Stimulated activated CD4-positive, alpha-beta T cell treated with anti-CD3 and anti-CD28 coated beads, TNF-alpha, amount 100 ng/mL, for 4 hours (primary cell): ENCODE data around the gene TAF1.
A peak's percentile ranks its signal among the peaks of the same experiment; 100 is the strongest.
"Not testable (repeated sequence)": the region's sequence is repeated elsewhere in the genome, so short reads cannot be mapped to it uniquely, and the experiment has no call there.

ENCODE experiments used
- DNase-seq, 3 experiments: peaks; one replicate each; pipeline ENCODE4 v3.0.0-alpha.2; 2020; ENCODE audit warnings: low read depth in 3 of 3

The TAF1 gene, protein sequence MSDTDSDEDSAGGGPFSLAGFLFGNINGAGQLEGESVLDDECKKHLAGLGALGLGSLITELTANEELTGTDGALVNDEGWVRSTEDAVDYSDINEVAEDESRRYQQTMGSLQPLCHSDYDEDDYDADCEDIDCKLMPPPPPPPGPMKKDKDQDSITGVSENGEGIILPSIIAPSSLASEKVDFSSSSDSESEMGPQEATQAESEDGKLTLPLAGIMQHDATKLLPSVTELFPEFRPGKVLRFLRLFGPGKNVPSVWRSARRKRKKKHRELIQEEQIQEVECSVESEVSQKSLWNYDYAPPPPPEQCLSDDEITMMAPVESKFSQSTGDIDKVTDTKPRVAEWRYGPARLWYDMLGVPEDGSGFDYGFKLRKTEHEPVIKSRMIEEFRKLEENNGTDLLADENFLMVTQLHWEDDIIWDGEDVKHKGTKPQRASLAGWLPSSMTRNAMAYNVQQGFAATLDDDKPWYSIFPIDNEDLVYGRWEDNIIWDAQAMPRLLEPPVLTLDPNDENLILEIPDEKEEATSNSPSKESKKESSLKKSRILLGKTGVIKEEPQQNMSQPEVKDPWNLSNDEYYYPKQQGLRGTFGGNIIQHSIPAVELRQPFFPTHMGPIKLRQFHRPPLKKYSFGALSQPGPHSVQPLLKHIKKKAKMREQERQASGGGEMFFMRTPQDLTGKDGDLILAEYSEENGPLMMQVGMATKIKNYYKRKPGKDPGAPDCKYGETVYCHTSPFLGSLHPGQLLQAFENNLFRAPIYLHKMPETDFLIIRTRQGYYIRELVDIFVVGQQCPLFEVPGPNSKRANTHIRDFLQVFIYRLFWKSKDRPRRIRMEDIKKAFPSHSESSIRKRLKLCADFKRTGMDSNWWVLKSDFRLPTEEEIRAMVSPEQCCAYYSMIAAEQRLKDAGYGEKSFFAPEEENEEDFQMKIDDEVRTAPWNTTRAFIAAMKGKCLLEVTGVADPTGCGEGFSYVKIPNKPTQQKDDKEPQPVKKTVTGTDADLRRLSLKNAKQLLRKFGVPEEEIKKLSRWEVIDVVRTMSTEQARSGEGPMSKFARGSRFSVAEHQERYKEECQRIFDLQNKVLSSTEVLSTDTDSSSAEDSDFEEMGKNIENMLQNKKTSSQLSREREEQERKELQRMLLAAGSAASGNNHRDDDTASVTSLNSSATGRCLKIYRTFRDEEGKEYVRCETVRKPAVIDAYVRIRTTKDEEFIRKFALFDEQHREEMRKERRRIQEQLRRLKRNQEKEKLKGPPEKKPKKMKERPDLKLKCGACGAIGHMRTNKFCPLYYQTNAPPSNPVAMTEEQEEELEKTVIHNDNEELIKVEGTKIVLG (N-terminal part only)

DNA sequence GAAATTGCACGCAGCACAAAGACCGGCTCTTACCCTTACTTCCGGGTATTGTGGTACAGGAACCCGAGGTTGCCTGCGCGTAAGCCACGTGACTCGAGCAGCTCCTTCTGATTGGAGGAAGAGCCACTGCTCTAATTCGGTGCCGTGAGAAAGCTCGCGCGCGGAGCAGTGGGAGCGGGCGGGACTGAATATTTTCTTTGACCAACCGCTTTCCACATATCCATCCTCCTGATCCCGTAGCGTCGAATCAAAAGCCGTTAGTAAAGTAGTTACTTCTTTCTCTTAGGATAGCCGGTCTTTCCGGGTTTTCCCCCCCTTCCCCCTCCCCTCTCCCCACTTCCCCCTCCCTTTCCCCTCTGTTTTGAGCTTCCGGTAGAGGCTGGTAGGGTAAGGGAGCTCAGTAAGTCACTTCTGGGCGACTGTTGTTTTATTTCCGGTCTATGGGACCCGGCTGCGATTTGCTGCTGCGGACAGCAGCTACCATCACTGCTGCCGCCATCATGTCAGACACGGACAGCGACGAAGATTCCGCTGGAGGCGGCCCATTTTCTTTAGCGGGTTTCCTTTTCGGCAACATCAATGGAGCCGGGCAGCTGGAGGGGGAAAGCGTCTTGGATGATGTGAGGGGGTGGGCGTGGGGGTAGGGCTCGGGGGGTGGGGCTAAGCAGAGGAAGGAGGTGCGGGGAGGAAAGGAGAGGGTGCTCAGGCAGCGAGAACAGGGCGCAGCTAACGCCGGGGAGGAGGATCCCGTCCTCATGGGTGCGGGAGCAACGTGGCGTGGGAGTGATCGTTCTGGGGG is at the start of gene TAF1:
Gene TAF1 (plus strand): TSS at position 483 of the 799 bp plus-strand sequence. CDS start 18 bp downstream, at position 501.
- peak; percentile 64 to 82 (median 77) for DNase-seq

DNA sequence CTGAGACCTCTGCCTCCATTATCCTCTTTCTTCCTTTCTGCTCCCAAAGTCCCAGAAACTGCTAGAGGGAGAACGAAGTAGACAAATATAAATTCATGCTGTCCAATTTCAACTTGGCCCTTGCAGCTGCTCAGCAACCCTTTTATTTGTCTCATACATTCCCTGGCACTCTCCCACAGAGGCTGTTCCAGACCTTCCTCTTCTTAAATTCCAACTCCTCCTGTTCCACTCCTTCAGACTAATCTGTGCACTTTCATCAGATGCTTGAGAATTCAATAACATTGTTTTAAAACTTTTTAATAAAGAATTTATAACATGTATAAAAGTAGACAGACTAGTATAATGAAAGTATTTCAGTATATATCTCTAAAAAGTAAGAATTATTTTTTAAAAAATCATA is 49.2 kb upstream of the TAF1 start:
- DNase-seq: not testable (repeated sequence)

- no peak for DNase-seq
Observed at GRCh38 chrX:71320126-71320525, 46.0 kb upstream of the TAF1 start.

DNA sequence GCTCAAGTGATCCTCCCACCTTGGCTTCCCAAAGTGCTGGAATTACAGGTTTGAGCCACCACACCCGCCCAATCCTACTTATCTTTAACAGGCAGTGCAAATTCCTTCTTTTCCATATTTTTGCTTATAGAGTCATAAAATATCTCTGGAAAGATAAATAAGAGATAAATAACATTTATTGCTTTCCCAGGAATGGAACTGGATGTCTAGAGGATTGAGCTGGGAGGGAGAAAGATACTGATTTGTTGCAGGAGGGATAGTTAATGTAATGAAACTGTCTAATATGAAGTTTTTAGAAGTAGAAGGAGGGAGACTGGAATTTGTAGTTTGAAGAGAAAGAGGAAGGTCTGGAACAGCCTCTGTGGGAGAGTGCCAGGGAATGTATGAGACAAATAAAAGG is 44.4 kb upstream of the TAF1 start:
- DNase-seq: no peak

- not testable (repeated sequence) for DNase-seq
Observed at GRCh38 chrX:71324452-71324851, 41.7 kb upstream of the TAF1 start.

- no peak for DNase-seq
Observed at GRCh38 chrX:71326394-71326793, 39.8 kb upstream of the TAF1 start.

DNA sequence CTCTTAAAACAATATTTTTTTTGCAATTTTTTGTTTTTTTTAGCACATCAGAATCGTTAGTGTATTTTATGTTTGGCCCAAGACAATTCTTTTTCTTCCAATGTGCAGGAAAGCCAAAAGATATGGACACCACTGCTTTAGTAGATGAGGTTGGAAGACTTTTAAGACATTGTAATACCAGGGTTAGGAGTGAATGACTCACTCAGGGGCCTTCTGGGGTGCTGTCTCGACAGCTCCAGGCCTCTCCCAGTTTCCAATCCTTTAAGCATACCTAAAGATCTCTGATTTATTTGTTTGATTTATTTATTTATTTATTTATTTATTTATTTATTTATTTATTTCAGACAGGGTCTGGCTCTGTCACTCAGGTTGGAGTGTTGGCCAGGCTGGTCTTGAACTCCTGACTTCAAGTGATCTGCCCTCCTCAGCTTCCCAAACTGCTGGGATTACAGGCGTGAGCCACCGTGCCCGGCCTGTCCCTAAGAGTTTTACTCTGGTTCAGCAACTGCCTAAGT is 16.9 kb upstream of the TAF1 start:
- DNase-seq: not testable (repeated sequence)

DNA sequence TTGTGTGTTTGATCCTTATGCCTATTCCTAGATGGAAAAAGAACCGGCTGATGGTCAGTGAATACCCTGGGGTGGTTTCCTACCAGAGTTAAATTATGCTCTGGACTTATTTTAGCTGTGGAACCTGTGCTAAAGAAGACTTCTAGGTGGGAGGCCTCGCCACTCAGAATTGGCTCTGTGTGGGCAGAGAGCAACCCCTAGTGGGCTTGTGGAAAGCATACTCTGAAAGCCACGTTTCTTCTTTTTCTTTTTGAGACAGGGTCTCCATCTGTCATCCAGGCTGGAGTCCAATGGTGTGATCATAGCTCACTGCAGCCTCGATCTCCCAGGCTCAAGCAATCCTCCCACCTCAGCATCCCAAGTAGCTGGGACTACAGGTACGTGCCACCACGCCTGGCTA is 16.3 kb upstream of the TAF1 start:
- DNase-seq: not testable (repeated sequence)

GRCh38 chrX:71352439-71352838 is 13.7 kb upstream of the TAF1 start:
- DNase-seq: not testable (repeated sequence)

DNA sequence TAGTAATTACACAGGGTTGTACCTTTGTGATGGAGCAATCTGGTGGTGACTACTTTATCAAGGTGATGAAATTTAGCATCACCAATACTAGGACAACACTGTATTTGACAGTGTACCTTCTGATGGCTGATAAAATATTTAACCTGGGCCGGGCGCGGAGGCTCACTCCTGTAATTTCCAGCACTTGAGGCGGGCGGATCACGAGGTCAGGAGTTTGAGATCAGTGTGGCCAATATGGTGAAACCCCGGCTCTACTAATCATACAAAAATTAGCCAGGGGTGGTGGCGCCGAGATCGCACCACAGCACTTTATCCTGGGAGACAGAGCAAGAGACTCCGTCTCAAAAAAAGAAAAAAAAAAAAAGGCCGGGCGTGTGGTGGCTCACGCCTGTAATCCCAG is 1.9 kb upstream of the TAF1 start:
- DNase-seq: no peak

- peak in 1 of 3 experiments; percentile 7 for DNase-seq
Observed at GRCh38 chrX:71365356-71365874, 742 bp upstream of the TAF1 start.

DNA sequence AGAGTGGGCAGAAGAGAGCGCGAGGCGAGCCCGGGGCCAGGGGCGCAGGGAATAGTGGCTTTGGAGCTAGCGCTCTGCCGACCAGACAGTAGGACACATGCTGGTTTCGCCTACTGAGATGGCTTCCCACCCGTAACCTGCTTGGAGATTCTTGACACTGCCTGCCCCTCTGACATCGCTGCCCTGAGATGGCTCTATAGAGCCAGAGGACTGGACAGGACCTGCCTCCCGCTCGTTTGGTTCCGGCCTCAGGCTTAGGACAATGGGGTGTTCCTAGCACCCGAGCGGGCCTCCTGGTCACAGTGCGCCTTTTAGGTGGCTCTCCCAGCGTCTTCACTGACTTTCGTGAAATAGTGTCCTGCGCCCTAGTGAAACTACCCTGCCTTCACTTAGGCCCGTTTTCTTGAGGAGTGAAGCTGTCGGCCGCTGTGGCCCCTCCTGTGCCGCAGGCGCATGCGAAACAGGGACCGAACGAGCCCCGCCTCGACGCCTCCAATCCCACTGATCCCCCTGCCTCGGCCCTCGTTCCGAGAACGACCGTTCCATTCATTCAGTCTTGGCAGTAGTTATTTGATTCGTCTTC is 608 bp downstream of the TAF1 start:
- DNase-seq: peak; percentile 3 to 10 (median 8)

DNA sequence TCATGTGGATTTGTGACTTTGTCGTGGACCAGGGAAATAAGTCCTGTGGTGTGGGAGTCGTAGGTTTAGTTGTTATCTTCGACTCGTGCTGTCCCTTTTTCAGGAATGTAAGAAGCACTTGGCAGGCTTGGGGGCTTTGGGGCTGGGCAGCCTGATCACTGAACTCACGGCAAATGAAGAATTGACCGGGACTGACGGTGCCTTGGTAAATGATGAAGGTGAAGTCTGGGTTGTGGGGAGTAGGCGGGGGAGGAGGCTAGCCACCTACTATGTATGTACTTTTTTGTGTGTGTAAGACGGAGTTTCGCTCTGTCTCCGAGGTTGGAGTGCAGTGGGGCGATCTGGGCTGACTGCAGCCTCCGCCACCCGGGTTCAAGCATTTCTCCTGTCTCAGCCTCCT is 1.2 kb downstream of the TAF1 start:
- peak in 1 of 3 experiments; percentile 2 for DNase-seq

GRCh38 chrX:71372388-71372787 is 6.2 kb downstream of the TAF1 start:
- DNase-seq: no peak

GRCh38 chrX:71378732-71379131 is 12.6 kb downstream of the TAF1 start:
- no peak for DNase-seq

DNA sequence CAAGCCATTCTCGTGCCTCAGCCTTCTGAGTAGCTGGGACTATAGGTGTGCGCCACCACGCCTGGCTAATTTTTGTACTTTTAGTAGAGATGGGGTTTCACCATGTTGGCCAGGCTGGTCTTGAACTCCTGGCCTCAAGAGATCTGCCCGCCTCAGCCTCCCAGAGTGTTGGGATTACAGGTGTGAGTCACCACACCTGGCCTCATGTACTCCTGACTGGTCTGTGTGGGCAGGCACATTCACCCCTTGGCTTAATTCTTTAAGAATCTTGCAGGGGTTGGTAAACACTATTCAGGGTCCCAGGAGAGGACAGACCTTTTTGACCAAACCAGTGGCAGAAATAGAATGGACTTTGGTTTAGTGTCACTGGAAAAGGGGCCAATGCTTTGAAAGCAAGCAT is 25.6 kb downstream of the TAF1 start:
- not testable (repeated sequence) for DNase-seq

DNA sequence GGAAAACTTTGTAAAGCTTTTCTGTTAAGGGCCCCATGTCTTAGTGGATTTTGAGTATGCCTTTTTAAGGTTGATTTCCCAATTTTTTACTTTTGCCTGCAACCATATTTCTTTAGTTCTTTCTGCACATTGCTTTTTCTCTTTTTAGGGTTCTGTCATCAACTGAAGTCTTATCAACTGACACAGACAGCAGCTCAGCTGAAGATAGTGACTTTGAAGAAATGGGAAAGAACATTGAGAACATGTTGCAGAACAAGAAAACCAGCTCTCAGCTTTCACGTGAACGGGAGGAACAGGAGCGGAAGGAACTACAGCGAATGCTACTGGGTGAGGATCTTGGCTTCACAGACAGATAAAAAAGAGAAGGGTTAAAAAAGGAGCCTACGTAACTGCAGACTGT is 27.8 kb downstream of the TAF1 start:
- no peak for DNase-seq

DNA sequence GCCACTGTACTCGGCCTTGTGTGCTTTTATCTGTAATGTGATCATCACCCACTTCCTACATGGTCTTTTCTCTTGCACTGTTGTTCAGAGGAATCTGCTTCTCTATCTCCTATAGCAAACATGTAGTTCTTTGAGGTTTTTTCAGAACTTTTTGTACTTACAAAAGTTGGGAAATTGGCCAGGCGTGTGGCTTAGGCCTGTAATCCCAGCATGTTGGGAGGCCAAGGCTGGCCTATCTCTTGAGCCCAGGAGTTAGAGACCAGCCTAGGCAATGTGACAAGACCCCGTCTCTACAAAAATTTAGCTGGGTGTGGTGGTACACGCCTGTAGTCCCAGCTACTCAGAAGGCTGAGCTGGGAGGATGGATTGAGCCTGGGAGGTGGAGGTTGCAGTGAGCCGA is 30.4 kb downstream of the TAF1 start:
- DNase-seq: no peak

DNA sequence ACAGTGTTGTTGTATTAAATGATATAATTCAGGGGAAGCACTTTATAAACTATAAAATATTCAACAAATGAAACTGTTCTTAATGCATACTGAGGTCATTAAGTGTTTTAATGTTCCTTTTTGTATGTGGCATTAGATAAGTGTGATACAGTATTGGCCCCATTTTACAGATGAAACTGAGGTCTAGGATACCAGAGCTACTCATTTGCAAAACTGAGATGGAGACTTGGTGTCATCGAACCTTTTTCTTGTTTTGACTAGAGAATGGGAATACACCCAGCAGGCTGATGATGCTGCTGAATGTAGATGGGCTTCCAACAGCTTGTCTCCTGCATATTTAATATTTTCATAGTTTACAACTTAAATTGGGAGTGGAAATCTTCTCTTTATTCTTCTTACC is 34.6 kb downstream of the TAF1 start:
- DNase-seq: no peak

DNA sequence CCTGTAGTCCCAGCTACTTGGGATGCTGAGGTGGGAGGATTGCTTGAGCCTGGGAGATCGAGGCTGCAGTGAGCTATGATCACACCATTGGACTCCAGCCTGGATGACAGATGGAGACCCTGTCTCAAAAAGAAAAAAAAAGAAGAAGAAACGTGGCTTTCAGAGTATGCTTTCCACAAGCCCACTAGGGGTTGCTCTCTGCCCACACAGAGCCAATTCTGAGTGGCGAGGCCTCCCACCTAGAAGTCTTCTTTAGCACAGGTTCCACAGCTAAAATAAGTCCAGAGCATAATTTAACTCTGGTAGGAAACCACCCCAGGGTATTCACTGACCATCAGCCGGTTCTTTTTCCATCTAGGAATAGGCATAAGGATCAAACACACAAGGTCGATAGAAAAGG is 50.1 kb downstream of the TAF1 start:
- not testable (repeated sequence) for DNase-seq
